AG20443 (cell line): ENCODE measurements around the gene IFT25.
"Not testable (repeated sequence)": the region's sequence is repeated elsewhere in the genome, so short reads cannot be mapped to it uniquely, and the experiment has no call there.

Experiments used
- DNase-seq: peaks from one replicate; pipeline ENCODE4 v3.0.0; 2012; ENCODE audit warnings: low spot score, mixed read lengths

Gene IFT25

DNA sequence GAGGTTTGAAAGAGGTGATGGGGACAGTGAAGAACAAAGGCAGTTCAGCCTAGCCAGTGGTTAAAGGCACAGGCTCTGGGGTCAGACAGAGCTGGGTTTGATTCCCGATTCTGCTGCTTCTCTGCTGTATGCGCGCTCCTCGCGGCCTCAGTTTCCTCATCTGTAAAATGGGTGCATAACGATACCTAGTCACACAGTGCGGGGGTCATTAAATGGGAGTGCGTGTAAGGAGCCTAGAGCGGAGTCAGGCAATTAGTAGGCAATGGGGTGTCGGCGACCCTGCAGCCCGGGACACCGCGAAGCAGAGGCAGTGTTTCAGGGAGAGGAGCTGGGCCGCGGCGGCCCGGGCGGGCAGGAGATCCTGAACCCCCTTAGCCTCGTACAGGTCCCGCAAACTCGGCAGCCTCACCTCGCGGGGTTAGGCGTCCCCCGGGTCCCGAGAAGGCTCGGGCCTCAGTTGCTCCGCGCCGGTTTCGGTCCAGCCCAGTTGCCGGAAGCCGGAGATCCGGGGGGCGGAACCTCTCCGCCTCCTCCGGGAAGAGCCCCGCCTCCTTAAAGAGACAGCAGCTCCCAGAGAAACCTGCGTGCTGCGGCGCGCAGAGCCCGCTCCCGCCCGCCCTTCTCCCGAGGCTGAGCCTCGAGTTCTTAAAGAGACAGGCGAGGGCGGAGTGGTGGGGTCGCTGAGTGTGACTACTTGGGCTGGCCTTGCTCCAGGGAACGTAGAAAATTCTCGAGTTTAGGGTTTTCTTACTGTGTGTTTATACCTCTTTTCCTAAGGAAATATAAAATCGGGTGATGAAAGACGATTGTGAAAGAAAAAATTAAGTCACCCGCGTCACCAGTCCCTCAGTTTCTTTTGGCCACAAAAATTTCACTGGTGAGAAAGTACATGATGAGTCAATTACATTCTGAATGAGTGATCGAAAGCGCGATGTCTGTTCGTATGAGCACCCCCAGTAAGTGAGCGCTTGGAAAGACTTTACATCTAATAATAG, 55.9 kb downstream of the IFT25 start, which contains the start of gene YIPF1:
Gene YIPF1, minus strand, starts transcription at position 494 of the 995 bp plus-strand sequence. CDS start 860 bp downstream, outside the sequence.
- peak; percentile 97 for DNase-seq

DNA sequence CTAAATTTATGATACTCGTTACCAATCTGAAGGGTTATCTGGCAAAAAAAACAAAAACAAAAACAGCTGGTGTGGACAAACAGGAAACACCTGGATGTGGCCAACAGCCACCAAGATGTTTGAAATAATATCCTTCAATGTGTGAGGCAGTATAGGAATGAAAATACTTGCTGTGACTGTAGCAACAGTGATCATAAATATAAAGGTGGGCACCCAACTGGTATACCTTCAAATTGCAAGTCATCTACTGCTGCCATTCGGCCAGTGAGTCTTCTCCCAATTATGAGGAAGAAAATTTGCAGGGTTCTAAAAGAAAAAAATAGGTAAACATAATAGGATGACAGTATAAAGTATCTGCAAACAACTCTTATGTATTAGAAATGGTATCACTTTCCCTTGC, 56.8 kb downstream of the IFT25 start:
- DNase-seq = no peak

DNA sequence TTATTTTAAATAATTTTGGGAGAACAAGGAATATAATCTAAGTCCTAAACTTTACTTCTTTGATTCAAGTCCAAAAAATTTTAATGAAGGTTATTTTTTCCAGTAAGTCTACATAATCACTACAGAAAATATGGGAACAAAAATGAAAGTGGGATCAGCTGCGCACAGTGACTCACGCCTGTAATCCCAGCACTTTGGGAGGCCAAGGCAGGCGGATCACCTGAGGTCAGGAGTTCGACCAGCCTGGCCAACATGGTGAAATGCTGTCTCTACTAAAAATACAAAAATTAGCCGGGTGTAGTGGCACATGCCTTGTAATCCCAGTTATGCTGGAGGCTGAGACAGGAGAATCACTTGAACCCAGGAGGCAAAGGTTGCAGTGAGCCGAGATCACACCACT, 61.9 kb downstream of the IFT25 start:
- DNase-seq = not testable (repeated sequence)

DNA sequence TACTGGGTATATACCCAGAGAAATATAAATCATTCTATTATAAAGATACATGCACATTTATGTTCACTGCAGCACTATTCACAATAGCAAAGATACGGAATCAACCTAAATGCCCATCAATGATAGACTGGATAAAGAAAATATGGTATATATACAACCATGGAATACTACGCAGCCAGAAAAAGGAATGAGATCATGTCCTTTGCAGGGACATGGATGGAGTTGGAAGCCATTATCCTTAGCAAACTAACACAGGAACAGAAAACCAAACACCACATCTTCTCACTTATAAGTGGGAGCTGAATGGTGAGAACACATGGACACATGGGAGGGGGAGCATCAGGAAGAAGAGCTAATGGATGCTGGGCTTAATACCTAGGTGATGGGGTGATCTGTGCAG, 63.6 kb downstream of the IFT25 start:
- DNase-seq = not testable (repeated sequence)

DNA sequence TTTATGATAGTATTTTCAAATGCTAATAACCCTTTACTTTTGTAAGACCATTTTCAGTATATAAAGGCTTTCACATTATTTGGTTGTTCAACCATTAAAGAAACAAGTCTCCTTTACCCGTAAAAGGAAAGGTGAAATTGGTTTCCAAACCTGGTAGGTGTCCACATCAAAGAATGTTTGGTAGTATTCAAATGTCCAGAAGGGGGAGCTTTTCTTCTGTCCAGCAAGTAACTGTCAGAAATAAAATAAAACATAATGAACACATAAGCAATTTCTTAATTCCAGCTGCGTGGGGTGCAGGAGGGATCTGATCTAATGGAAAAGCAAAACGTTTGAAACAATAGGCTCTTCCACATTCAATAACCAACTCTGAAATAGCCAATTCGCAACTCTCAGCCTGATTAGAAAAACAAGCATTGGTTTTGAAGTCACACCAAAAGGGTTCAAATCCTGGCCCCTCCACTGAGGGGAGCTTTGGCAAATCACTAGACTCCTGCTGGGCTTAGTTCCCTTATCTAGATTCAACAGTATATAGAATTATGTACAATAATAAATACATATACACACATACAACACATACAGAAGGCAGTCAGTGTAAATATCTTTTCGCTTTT, 66.9 kb downstream of the IFT25 start:
- peak; percentile 58 for DNase-seq

DNA sequence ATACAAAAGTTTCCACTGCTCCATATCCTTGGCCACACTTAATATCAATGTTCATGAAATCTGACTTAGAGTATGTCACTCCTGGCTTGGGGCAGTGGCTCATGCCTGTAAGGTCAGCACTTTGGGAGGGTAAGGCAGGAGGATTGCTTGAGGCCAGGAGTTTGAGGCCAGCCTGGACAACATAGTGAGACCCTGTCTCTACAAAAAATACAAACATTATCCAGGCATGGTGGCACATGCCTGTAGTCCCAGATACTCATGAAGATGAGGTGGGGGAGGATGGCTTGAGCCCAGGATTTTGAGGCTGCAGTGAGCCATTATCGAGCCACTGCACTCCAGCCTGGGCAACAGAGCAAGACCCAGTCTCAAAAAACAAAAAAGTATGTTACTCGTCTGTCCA, 70.3 kb downstream of the IFT25 start:
- DNase-seq = not testable (repeated sequence)

DNA sequence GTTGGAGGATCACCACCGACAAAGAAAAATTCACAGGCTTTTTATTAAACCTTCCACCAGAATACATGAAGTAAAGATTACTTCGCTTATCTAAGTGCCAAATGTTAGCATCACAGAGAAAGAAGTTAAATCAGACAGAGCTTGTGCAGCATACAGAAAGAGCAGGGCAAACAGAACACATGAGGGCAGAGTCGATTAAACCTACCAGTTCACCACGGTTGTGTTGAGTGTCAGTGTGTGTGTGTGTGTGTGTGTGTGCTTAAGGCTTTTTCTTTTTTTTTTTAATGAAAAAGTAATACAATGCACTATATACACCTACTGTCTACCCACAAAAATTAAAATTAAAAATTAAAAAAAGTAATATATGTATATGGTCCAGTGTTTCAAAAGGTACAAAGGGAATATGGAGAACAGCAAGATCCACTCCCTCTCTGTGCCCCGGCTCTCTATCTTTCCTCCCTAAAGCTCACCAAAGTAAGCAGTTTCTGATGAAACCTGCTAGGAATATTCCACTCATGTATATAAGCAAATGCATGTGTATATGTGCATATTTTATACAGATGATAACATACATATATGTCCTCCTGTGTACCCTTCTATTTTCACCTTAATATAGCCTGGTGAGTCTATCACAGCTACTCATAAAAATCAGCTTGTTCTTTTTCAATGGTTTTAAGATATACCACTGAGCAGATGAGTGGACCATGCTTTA, 73.6 kb downstream of the IFT25 start:
- no peak for DNase-seq
